ENCODE data around the gene RAB10.

GRCh38 chr2:26162963-26163362, 129.1 kb downstream of the RAB10 start:
- TF ChIP-seq, protein P1, sequence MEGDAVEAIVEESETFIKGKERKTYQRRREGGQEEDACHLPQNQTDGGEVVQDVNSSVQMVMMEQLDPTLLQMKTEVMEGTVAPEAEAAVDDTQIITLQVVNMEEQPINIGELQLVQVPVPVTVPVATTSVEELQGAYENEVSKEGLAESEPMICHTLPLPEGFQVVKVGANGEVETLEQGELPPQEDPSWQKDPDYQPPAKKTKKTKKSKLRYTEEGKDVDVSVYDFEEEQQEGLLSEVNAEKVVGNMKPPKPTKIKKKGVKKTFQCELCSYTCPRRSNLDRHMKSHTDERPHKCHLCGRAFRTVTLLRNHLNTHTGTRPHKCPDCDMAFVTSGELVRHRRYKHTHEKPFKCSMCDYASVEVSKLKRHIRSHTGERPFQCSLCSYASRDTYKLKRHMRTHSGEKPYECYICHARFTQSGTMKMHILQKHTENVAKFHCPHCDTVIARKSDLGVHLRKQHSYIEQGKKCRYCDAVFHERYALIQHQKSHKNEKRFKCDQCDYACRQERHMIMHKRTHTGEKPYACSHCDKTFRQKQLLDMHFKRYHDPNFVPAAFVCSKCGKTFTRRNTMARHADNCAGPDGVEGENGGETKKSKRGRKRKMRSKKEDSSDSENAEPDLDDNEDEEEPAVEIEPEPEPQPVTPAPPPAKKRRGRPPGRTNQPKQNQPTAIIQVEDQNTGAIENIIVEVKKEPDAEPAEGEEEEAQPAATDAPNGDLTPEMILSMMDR (IDR thresholded peaks at IDR 0.05), result no peak
- TF ChIP-seq POLR2AphosphoS5 (IDR thresholded peaks at IDR 0.05) (no peak), POLR2A (IDR thresholded peaks at IDR 0.05) (no peak)
